Measurements from ENCODE around the gene ACBD3.

DNA sequence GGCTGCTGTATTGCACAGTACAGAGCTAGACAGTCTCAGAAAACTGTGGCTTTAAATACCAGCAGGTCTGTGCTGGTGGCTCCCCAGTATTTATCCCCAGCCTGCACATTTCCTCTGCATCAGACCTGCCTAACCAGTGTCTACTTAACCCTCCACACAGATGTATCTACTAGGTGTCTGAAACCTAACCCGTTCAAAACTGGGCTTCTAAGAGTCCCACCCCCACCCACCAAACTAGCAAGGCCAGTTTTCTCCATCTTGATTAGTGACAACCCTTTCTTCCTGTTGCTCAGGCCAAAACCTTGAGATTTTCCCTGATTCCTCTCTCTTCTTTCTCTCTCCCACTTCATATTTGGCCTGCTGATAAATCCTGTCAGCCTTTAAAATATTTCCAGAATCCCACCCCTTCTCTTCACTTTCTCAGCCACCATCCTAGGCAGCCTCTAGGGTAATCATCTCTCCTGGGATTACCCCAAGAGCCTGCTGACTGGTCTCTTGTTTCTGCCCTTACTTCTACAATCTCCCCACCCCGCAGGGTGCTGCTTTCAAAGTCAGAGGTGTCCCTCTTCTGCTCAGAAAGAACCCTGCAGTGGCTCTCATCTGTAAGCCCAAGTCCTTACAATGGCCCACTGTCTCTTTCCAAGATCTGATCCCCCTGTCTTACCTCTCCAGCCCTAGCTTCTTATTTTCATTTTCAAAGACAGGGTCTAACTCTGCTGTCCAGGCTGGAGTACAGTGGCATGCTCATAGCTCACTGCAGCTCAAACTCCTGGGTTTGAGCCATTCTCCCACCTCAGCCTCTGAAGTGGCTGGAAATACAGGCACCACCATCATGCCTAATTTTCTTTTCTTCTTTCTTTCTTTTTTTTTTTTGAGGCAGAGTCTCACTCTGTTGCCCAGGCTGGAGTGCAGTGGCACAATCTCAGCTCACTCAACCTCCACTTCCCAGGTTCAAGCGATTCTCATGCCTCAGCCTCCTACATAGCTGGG is 78.8 kb downstream of the ACBD3 start:
- no peak for TF ChIP-seq POLR2A (IDR thresholded peaks at IDR 0.05)
- TF ChIP-seq, protein P1, sequence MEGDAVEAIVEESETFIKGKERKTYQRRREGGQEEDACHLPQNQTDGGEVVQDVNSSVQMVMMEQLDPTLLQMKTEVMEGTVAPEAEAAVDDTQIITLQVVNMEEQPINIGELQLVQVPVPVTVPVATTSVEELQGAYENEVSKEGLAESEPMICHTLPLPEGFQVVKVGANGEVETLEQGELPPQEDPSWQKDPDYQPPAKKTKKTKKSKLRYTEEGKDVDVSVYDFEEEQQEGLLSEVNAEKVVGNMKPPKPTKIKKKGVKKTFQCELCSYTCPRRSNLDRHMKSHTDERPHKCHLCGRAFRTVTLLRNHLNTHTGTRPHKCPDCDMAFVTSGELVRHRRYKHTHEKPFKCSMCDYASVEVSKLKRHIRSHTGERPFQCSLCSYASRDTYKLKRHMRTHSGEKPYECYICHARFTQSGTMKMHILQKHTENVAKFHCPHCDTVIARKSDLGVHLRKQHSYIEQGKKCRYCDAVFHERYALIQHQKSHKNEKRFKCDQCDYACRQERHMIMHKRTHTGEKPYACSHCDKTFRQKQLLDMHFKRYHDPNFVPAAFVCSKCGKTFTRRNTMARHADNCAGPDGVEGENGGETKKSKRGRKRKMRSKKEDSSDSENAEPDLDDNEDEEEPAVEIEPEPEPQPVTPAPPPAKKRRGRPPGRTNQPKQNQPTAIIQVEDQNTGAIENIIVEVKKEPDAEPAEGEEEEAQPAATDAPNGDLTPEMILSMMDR (IDR thresholded peaks at IDR 0.05): no peak
- TF ChIP-seq EP300 (IDR thresholded peaks at IDR 0.05): no peak
